Measurements from ENCODE around the gene STARD13. TPM values are rescaled to one million over a fixed set of nuclear protein-coding genes. Genes with fewer than 3 reads are reported as not detected.

The STARD13 gene
- total RNA-seq, 6 experiments from 2014 or later: 7.0 to 16.1 (median 9.8) TPM

GRCh38 chr13:33274264-33274663, 11.3 kb downstream of the STARD13 start:
- no peak for DNase-seq
- no peaks in the 10 kb centered on the region for H3K36me3 ChIP-seq
- WGBS (ENCODE audit: insufficient coverage, low coverage, low lambda C conversion rate, missing lambda C conversion rate): 82% methylated on average over 4 of the region's 4 CpGs

GRCh38 chr13:33272531-33273124, 12.9 kb downstream of the STARD13 start:
- no peak for DNase-seq
- WGBS (ENCODE audit: insufficient coverage, low coverage, low lambda C conversion rate, missing lambda C conversion rate): 20% methylated on average over 7 of the region's 7 CpGs
- ATAC-seq: peak; percentile 74 to 80 (median 78)
- peak overlapping the region in 2 of 3 donors; percentile 9 to 18 for H3K4me3 ChIP-seq
- peaks cover 2 to 63% (median 14%) of the 10 kb centered on the region in 4 donors for H3K4me1 ChIP-seq
- no peaks in the 10 kb centered on the region for H3K36me3 ChIP-seq
- intact Hi-C loops (cut with DNase I): no loop called here
- H3K27me3 ChIP-seq: no peaks in the 10 kb centered on the region
- peak overlapping the region; percentile 4 to 81 (median 59) for H3K27ac ChIP-seq
- H3K9me3 ChIP-seq: no peaks in the 10 kb centered on the region
- TF ChIP-seq CTCF (IDR thresholded peaks at IDR 0.05) (peak in 2 of 4 donors; percentile 21 to 22), POLR2A (IDR thresholded peaks at IDR 0.05) (no peak)

More at GRCh38 chr13:33274264-33274663, 11.3 kb downstream of the STARD13 start:
- Histone ChIP-seq H3K27ac (peak overlapping the region in 2 of 3 donors; percentile 16 to 19), H3K4me1 (peaks cover 2 to 80% (median 21%) of the 10 kb centered on the region in 4 donors), H3K27me3 (no peaks in the 10 kb centered on the region), H3K9me3 (no peaks in the 10 kb centered on the region), H3K4me3 (no peak overlapping the region)
- TF ChIP-seq POLR2A (IDR thresholded peaks at IDR 0.05): no peak
- TF ChIP-seq CTCF (IDR thresholded peaks at IDR 0.05): no peak
- ATAC-seq: peak in 1 of 4 donors; percentile 12
- intact Hi-C loops (cut with DNase I): no loop called here

GRCh38 chr13:33271759-33272158, 13.8 kb downstream of the STARD13 start:
- WGBS (ENCODE audit: insufficient coverage, low coverage, low lambda C conversion rate, missing lambda C conversion rate): 12% methylated on average over 4 of the region's 4 CpGs
- Histone ChIP-seq H3K9me3 (no peaks in the 10 kb centered on the region), H3K4me1 (peaks cover 2 to 59% (median 14%) of the 10 kb centered on the region in 4 donors), H3K27me3 (no peaks in the 10 kb centered on the region), H3K4me3 (no peak overlapping the region), H3K36me3 (no peaks in the 10 kb centered on the region), H3K27ac (peak overlapping the region in 2 of 3 donors; percentile 59 to 81)
- ATAC-seq (peak; percentile 36 to 65 (median 52)), DNase-seq (no peak)
- TF ChIP-seq POLR2A (IDR thresholded peaks at IDR 0.05): no peak
- no peak for TF ChIP-seq CTCF (IDR thresholded peaks at IDR 0.05)
- intact Hi-C loops (cut with DNase I): no loop called here

- 54% methylated on average over 2 of the region's 3 CpGs for WGBS (ENCODE audit: insufficient coverage, low coverage, low lambda C conversion rate, missing lambda C conversion rate)
- intact Hi-C loops (cut with DNase I): no loop called here
- H3K27ac ChIP-seq: peak overlapping the region; percentile 3 to 81 (median 59)
- DNase-seq (no peak), ATAC-seq (peak; percentile 20 to 57 (median 48))
- TF ChIP-seq CTCF (IDR thresholded peaks at IDR 0.05) (no peak), POLR2A (IDR thresholded peaks at IDR 0.05) (no peak)
- H3K4me1 ChIP-seq: peaks cover 2 to 63% (median 14%) of the 10 kb centered on the region in 4 donors
- H3K27me3 ChIP-seq: no peaks in the 10 kb centered on the region
- H3K9me3 ChIP-seq: no peaks in the 10 kb centered on the region
- H3K36me3 ChIP-seq: no peaks in the 10 kb centered on the region
- no peak overlapping the region for H3K4me3 ChIP-seq
Measured at GRCh38 chr13:33270895-33271538, 14.5 kb downstream of the STARD13 start.

All from right lobe of liver (tissue), 6 donors.